ENCODE results near the gene CRMP1. TPM values are rescaled to one million over a fixed set of nuclear protein-coding genes. Genes with fewer than 3 reads are reported as not detected.

The CRMP1 gene
- total RNA-seq, 1 experiment from 2014 or later = 87.0 TPM

GRCh38 chr4:5925419-5926200 is 32.7 kb upstream of the CRMP1 start:
- no peak overlapping the region for H3K27ac ChIP-seq
- H3K9me3 ChIP-seq (replicated peaks) = no peaks in the 10 kb centered on the region
- H3K36me3 ChIP-seq = no peaks in the 10 kb centered on the region
- H3K4me1 ChIP-seq = peaks cover 46% of the 10 kb centered on the region
- no peak for DNase-seq
- no peak overlapping the region for H3K4me3 ChIP-seq
- no peaks in the 10 kb centered on the region for H3K27me3 ChIP-seq

- Histone ChIP-seq H3K4me3 (no peak overlapping the region; the same call in 1 of the 2 replicates), H3K27me3 (no peaks in the 10 kb centered on the region), H3K9me3 (replicated peaks) (no peaks in the 10 kb centered on the region), H3K27ac (peak overlapping the region; percentile 17; the same call in 1 of the 2 replicates), H3K36me3 (no peaks in the 10 kb centered on the region), H3K4me1 (peaks cover 46% of the 10 kb centered on the region)
- no peak for DNase-seq
These were observed 31.7 kb upstream of the CRMP1 start for GRCh38 chr4:5924461-5925125.

GRCh38 chr4:5923376-5923775 is 30.5 kb upstream of the CRMP1 start:
- DNase-seq = peak; percentile 88 to 92
- H3K27ac ChIP-seq = peak overlapping the region; percentile 17; the same call in 1 of the 2 replicates
- no peaks in the 10 kb centered on the region for H3K36me3 ChIP-seq
- H3K9me3 ChIP-seq (replicated peaks) = no peaks in the 10 kb centered on the region
- H3K4me1 ChIP-seq = peaks cover 46% of the 10 kb centered on the region
- H3K4me3 ChIP-seq = no peak overlapping the region; the same call in 1 of the 2 replicates
- no peaks in the 10 kb centered on the region for H3K27me3 ChIP-seq

GRCh38 chr4:5922556-5922955 is 29.7 kb upstream of the CRMP1 start:
- DNase-seq = no peak
- Histone ChIP-seq H3K4me3 (no peak overlapping the region), H3K27me3 (no peaks in the 10 kb centered on the region), H3K9me3 (replicated peaks) (no peaks in the 10 kb centered on the region), H3K36me3 (no peaks in the 10 kb centered on the region), H3K4me1 (peaks cover 46% of the 10 kb centered on the region), H3K27ac (no peak overlapping the region)

GRCh38 chr4:5921981-5922380 is 29.1 kb upstream of the CRMP1 start:
- Histone ChIP-seq H3K9me3 (replicated peaks) (no peaks in the 10 kb centered on the region), H3K36me3 (no peaks in the 10 kb centered on the region), H3K27me3 (no peaks in the 10 kb centered on the region), H3K4me1 (peaks cover 42% of the 10 kb centered on the region), H3K27ac (no peak overlapping the region), H3K4me3 (no peak overlapping the region)
- DNase-seq = peak in 1 of 2 experiments; percentile 26

GRCh38 chr4:5921101-5921980 is 28.5 kb upstream of the CRMP1 start:
- DNase-seq = peak; percentile 50 to 59
- no peak overlapping the region for H3K27ac ChIP-seq
- H3K36me3 ChIP-seq = no peaks in the 10 kb centered on the region
- H3K9me3 ChIP-seq (replicated peaks) = no peaks in the 10 kb centered on the region
- peaks cover 36% of the 10 kb centered on the region for H3K4me1 ChIP-seq
- no peaks in the 10 kb centered on the region for H3K27me3 ChIP-seq
- H3K4me3 ChIP-seq = no peak overlapping the region

- no peaks in the 10 kb centered on the region for H3K36me3 ChIP-seq
- peaks cover 31% of the 10 kb centered on the region for H3K4me1 ChIP-seq
- no peaks in the 10 kb centered on the region for H3K9me3 ChIP-seq (replicated peaks)
- H3K4me3 ChIP-seq = no peak overlapping the region
- no peaks in the 10 kb centered on the region for H3K27me3 ChIP-seq
- no peak for DNase-seq
- no peak overlapping the region for H3K27ac ChIP-seq
These were observed 26.7 kb upstream of the CRMP1 start for GRCh38 chr4:5919571-5919970.

- H3K4me1 ChIP-seq = peaks cover 25% of the 10 kb centered on the region
- no peaks in the 10 kb centered on the region for H3K36me3 ChIP-seq
- H3K27ac ChIP-seq = no peak overlapping the region
- H3K4me3 ChIP-seq = no peak overlapping the region
- DNase-seq = no peak
- H3K9me3 ChIP-seq (replicated peaks) = no peaks in the 10 kb centered on the region
- H3K27me3 ChIP-seq = no peaks in the 10 kb centered on the region
These were observed 26.2 kb upstream of the CRMP1 start for GRCh38 chr4:5919044-5919443.

GRCh38 chr4:5918331-5918985 is 25.6 kb upstream of the CRMP1 start:
- Histone ChIP-seq H3K4me1 (peaks cover 19% of the 10 kb centered on the region), H3K27ac (no peak overlapping the region), H3K9me3 (replicated peaks) (no peaks in the 10 kb centered on the region), H3K27me3 (no peaks in the 10 kb centered on the region), H3K36me3 (no peaks in the 10 kb centered on the region), H3K4me3 (no peak overlapping the region)
- DNase-seq = no peak

- Histone ChIP-seq H3K36me3 (no peaks in the 10 kb centered on the region), H3K9me3 (replicated peaks) (no peaks in the 10 kb centered on the region), H3K27ac (no peak overlapping the region), H3K4me1 (peaks cover 12% of the 10 kb centered on the region; the same call in 1 of the 2 replicates), H3K4me3 (no peak overlapping the region), H3K27me3 (no peaks in the 10 kb centered on the region)
- no peak for DNase-seq
These were observed 24.8 kb upstream of the CRMP1 start for GRCh38 chr4:5917672-5918071.

GRCh38 chr4:5916229-5916628 is 23.3 kb upstream of the CRMP1 start:
- no peaks in the 10 kb centered on the region for H3K36me3 ChIP-seq
- H3K4me3 ChIP-seq = no peak overlapping the region
- no peaks in the 10 kb centered on the region for H3K27me3 ChIP-seq
- no peak overlapping the region for H3K27ac ChIP-seq
- 0 out of 2 replicates have a peak, but pooled peaks cover 3% of the 10 kb centered on the region for H3K9me3 ChIP-seq (replicated peaks)
- DNase-seq = no peak
- peaks cover 4% of the 10 kb centered on the region; the same call in 1 of the 2 replicates for H3K4me1 ChIP-seq

- Histone ChIP-seq H3K36me3 (no peaks in the 10 kb centered on the region), H3K27ac (no peak overlapping the region), H3K27me3 (no peaks in the 10 kb centered on the region), H3K4me1 (no peaks in the 10 kb centered on the region), H3K9me3 (replicated peaks) (0 out of 2 replicates have a peak, but pooled peaks cover 3% of the 10 kb centered on the region), H3K4me3 (no peak overlapping the region)
- DNase-seq = no peak
These were observed 20.6 kb upstream of the CRMP1 start for GRCh38 chr4:5913454-5913853.

- Histone ChIP-seq H3K36me3 (no peaks in the 10 kb centered on the region), H3K27me3 (no peaks in the 10 kb centered on the region), H3K4me1 (no peaks in the 10 kb centered on the region), H3K27ac (no peak overlapping the region), H3K9me3 (replicated peaks) (0 out of 2 replicates have a peak, but pooled peaks cover 3% of the 10 kb centered on the region), H3K4me3 (no peak overlapping the region)
- no peak for DNase-seq
These were observed 19.7 kb upstream of the CRMP1 start for GRCh38 chr4:5912614-5913019.

GRCh38 chr4:5908876-5909427 is 16.1 kb upstream of the CRMP1 start:
- no peak overlapping the region for H3K27ac ChIP-seq
- DNase-seq = no peak
- 0 out of 2 replicates have a peak, but pooled peaks cover 3% of the 10 kb centered on the region for H3K9me3 ChIP-seq (replicated peaks)
- no peaks in the 10 kb centered on the region for H3K36me3 ChIP-seq
- H3K27me3 ChIP-seq = no peaks in the 10 kb centered on the region
- H3K4me1 ChIP-seq = no peaks in the 10 kb centered on the region
- no peak overlapping the region for H3K4me3 ChIP-seq
